Lower leg skin (tissue), 3 donors: ENCODE data around the gene LRIT1.

ENCODE experiments used
- POLR2A ChIP-seq, 2 donors: fragments of 450-650 bp; IDR thresholded peaks; one replicate each; pipeline ENCODE4 v1.6.1; 2016 to 2017; ENCODE audit warnings: antibody characterized with exemption in 2 of 2, mild to moderate bottlenecking in 1 of 2, moderate library complexity in 1 of 2
- TF ChIP-seq, protein P1 (sequence below), 3 donors: fragments of 450-650 bp; IDR thresholded peaks; one replicate each; pipeline ENCODE4 v1.5.1; 2016; ENCODE audit warnings: antibody characterized with exemption in 3 of 3, mild to moderate bottlenecking in 3 of 3, moderate library complexity in 2 of 3

- TF ChIP-seq, protein P1, sequence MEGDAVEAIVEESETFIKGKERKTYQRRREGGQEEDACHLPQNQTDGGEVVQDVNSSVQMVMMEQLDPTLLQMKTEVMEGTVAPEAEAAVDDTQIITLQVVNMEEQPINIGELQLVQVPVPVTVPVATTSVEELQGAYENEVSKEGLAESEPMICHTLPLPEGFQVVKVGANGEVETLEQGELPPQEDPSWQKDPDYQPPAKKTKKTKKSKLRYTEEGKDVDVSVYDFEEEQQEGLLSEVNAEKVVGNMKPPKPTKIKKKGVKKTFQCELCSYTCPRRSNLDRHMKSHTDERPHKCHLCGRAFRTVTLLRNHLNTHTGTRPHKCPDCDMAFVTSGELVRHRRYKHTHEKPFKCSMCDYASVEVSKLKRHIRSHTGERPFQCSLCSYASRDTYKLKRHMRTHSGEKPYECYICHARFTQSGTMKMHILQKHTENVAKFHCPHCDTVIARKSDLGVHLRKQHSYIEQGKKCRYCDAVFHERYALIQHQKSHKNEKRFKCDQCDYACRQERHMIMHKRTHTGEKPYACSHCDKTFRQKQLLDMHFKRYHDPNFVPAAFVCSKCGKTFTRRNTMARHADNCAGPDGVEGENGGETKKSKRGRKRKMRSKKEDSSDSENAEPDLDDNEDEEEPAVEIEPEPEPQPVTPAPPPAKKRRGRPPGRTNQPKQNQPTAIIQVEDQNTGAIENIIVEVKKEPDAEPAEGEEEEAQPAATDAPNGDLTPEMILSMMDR (IDR thresholded peaks at IDR 0.05): no peak
- no peak for TF ChIP-seq POLR2A (IDR thresholded peaks at IDR 0.05)
Observed at GRCh38 chr10:84269162-84269561, 27.8 kb upstream of the LRIT1 start.
